Endometrial microvascular endothelial cells (primary cell): ENCODE data around the gene KRT84. TPM values are rescaled to one million over a fixed set of nuclear protein-coding genes. Genes with fewer than 3 reads are reported as not detected.
"Not testable (repeated sequence)": the region's sequence is repeated elsewhere in the genome, so short reads cannot be mapped to it uniquely, and the experiment has no call there.

Experiments
- in situ Hi-C: cut with HindIII; loops from 2 replicates; pipeline ENCODE4 v1.10.0; 2017; ENCODE audit warnings: low sequenced_read_pairs, low pct_unique_long_range_greater_than_20kb; ENCODE audit errors: inconsistent ontology term
- total RNA-seq: library from RNA; depleted of rRNA; stranded (reverse); fragments of >200 nt; gene quantifications from one replicate; pipeline ENCODE4 v1.2.3, GENCODE V29; 2015; ENCODE audit errors: inconsistent ontology term

Gene KRT84
- total RNA-seq, 1 donor from 2014 or later: not detected

DNA sequence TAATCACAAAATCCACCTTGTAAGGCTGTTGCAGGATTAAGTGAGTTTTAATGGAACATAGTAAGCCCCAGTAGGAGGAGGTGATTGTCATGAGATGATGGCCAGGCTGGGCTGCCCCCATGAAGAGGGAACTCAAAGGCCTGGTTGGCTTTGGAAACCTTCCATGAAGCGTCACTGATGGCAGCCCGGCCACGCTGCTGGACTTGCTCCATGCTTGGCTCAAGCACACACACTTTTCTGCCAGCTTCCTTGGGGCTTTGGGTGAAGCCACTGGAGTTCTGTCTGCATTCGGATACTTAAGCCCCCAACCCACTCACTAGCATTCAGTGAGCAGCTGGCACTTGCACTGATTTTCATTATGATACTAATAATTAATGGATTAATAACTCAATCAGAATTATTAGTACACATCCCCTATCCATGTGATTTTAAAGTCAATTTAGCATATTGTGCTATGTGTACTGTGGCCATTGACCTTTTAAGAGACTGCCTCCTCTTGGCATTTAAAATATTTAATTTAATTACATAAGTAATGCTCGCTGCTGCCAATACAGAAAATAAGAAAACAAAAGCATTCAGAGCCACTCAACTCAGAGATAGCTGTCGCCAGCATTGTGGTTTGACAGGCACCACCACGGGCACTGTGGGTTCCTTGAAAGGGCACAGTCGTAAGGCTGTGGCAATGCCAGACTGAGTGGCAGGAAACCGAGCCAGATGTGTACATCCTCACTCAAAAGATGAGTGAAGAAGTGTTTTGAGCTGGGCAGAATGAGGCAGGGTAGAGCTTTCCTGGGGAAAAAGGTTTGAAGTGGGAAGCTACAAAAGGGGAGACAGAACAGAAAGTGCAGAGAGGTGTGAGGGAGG is 34.0 kb downstream of the KRT84 start:
- in situ Hi-C loops: no loop called here

DNA sequence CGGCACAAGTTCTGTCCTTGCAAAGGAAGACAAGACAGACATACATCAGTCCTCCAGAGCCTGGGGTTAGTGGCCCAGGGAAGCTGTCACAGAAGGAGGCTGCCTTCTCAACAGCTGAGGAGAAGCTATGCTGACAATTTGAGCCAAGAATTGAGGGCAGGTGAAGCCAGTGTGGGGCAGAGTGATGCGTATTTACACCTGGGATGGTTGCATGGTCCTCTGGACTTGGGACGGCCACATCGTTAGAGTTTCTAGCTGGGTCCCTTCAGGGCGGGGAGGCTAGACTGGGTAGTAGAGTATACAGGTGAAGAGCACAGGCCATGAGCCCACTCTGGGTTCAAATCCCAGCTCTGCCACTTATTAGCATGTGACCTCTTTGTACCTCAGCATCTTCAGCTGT is 34.7 kb downstream of the KRT84 start:
- in situ Hi-C loops: no loop called here

DNA sequence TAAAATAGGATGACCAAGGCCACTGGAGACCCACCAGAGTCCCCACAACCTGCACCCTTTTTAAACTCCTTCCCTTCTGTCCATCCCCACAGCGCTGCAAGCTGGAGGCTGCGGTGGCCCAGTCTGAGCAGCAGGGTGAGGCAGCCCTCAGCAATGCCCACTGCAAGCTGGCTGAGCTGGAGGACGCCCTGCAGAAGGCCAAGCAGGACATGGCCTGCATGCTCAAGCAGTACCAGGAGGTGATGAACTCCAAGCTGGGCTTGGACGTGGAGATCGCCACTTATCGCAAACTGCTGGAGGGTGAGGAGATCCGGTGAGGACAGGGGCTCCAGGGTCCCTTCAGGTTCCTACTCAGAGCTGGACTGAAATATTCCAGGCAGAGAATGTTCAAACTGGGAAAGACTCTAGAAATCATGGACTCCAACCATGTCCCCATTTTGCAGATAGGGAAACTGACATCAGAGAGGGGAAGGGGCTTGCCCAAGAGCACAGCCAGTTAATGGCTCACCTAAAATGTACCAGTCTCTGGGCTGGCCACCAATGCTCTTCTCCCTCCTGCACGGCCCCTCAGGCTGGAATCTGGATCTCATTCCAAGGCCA is 35.3 kb downstream of the KRT84 start:
- in situ Hi-C loops: no loop called here

DNA sequence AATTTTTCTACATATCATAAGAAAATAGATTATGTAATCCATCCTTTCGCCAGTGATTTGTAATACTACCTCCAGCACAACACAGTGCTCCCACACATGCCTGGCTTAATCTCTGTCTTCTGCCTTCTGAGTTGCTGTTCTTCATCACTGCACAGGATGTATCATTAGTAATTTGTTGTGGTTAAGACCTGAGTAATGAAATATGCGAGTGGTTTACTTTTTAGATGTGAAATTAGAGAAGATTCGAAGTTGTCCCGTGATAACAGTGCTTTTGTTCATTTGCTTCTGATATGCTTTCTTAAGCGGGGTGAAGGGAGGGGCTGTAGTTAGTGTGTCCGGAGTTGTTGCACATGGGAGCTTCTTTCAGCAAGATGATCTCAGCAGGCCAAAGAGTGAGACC is 36.3 kb downstream of the KRT84 start:
- in situ Hi-C loops: no loop called here

DNA sequence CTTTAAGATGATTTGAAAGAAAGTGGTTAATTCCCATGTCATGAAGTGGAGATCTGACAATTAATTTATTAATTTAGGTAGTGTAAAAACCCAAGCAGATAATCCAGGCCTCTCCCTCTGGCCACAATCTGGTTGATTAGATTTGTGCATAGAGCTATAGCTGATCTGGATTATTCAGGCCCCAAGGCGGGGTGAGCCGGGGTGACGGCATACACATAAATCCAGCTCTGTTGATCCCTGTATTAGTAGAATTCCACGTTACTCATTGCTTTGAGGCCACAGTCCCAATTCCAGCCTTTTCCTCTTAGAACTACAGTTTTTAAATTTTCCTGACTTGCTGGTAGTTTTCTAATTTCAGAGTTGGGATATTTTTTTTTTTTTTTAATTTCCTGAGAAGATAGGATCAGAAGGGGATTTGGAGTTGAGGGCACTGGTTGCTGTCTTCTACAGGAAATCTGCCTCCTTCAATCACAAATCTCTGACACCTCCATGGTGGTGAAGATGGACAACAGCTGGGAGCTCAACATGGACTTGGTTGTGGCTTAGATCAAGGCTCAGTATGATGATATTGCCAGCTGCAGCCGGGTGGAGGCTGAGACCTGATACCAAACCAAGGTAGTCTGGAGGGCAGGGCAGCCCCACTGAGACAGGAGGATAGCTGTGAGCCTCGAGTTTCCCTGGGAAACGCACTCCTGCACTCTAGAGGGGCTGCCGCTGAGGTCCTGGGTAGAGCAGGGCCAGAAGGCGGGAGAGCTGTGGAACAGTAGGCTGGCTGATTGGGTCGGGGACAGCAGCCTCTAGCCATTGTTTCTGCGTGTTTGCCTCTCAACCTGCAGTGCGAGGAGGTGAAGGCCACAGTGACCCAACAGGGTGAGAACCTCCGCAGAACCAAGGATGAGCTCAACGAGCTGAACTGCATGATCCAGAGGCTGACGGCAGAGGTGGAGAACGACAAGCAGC is 37.6 kb downstream of the KRT84 start:
- in situ Hi-C loops: no loop called here

DNA sequence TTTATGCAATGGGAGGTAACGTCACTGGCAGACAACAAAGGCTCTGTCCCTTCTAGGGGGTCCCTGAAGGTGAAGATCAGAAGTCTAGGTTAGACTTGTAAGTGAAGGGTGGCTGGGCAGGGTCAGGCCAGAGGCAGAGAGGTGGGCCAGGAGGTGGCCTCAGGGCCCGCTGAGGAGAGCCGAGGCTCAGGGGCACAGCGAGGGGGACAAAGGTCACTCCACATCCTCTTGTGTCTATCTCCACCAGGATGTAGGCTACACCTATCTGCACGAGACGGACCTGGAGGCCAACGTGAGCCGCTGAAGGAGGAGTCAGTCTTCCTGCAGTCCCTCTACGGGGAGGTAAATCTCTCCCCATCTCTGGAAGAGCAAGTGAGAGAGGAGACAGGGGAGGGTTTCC is 38.4 kb downstream of the KRT84 start:
- in situ Hi-C loops: no loop called here

DNA sequence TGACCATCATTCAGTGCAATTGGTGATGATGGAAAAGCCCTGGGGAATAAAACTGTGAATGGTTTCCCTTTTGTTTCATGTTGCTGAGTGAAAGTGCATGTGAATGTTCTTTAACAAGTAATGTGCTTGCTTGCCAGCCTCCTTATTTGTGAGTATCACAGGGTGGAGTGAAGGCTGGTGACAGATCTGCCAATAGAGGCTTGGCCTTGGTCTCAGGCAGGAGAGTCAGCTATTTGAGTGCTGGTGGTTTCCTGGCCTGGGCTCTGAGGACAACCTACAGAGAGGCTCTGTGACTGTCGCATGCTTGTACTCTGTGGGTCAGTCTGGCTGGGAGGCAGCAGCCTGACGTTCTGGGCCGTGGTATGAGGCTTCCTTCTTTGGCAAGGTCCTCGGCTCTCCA is 38.9 kb downstream of the KRT84 start:
- in situ Hi-C loops: no loop called here

DNA sequence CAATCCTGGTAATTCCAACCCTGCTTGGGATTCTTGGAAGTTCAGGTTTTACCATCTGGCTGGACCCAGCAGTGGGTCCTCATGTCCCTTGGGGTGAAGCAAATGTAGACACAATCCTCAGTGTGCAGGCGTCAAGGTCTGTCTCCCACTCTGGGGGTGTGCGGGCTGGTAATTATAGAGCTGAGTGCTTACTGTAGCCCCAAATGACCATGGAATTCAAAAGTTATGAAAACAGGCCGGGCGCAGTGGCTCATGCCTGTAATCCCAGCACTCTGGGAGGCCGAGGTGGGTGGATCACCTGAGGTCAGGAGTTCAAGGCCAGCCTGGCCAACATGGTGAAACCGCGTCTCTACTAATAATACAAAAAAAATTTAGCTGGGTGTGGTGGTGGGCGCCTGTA is 40.4 kb downstream of the KRT84 start:
- in situ Hi-C loops: not testable (repeated sequence)

DNA sequence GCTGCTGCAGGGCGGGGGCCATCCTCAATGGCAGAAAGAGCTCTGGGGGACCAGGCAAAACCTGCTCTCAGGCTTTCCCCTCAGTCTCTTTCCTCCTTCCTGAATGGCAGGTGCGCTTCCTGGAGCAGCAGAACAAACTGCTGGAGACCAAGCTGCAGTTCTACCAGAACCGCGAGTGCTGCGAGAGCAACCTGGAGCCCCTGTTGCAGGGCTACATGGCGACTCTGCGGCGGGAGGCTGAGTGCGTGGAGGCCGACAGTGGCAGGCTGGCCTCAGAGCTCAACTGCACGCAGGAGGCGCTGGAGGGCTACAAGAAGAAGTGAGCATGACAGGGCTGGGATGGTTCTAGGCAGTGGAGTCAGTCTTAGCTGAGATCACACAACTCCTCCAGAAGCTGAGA is 41.3 kb downstream of the KRT84 start:
- in situ Hi-C loops: no loop called here

DNA sequence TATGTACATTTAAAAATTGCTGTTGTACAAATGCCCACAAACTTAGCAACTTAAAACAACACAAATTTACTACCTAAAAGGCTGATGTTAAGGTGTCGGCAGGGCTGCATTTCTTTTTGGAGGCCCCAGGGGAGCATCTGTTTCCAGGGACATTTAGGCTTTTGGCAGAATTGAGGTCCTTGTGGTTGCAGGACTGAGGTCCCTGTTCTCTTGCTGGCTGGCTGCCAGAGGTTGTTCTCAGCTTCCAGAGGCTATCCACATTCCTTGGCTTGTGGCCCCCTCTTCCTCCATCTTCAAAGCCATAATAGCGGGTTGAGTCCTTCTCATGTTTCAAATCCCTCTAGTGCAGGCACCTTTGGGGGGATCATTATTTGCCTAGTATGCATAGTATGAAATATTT is 41.9 kb downstream of the KRT84 start:
- in situ Hi-C loops: no loop called here

DNA sequence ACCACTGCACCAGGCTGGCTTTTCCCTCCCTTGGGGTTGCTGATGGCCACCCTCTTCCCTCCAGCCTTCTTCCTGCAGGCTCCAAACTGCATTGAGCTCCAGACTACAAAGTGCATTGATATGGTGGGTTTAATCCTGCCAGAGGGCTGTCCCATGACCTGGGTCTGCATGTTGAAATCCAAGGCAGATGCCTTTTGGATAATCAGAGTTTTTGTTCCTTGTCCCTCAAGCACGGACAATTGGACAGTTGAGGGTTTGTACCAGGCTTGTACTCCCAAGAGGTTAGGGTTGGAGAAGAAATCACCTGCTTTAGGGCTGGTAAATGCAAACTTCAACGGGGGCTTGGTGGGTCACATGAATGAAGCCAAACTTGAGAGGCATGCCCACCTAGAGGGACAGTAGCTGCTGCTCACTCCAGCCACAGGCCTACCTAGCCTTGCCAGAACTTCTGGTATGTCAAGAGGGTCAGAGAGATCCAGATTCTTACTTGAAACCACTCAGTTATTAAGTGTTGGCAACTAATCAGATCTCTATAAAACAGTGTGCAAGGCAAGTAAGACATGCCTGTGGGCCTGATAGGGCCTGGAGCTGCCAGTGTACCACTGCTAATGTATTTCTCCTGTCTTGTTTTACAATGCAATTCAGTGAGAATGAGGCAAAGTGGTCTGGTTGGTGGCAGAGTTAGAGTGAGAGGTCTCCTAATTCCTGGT is 42.5 kb downstream of the KRT84 start:
- in situ Hi-C loops: no loop called here

DNA sequence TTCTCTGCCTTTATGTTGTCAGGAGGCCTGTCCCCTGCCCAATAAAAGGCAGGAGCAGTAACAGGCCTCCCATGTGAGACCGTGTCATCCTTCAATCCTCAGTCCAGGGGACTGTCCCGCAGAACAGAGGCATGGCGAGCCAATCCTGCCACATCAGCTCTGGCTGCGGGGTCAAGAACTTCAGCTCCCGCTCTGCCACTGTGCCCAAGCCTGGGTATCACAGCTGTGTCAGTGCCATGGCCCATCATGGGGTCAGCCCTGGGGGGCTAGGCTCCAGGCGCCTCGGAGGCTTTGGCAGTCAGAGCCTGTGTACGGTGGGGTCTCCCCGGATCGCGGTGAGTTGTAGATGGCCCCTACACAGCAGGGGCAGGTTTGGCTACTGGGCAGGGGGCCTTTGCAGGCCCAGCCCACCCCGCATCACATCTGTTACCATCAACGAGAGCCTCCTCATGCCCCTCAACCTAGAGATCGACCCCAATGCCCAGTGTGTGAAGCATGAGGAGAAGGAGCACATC is 44.3 kb downstream of the KRT84 start:
- in situ Hi-C loops: no loop called here

DNA sequence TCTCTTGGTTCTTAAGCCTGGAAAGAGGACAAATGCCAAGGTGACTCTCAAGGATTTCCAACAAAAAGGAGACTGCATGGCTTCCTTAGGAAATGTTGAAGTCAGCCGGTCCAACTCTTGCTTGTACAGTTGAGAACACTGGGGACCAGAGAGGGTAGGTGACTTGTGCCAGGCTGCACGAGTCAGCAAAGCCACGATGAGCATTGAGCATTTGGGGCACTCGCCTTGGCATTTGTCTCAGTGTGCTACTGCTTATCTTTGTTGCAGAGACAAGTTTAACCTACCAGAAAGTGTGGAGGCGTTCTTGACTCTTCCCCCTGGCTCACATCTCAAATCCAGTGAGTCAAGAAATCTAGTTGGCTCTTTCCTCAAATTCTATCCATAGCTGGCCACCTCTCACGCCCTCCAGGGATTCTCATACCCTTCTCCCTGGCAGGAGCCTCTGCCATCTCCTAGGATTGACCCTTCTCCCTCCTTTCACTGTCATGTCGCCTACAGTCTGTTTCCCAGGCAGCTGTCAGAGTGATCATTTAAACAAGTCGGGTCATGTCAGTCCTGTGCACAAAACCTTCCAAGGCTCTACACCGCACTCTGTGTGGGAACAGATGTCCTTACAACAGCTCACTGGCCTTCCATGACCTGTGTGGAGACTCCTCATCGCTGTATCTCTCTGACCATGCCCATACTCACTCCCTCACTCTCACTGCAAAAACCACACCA is 47.1 kb downstream of the KRT84 start:
- in situ Hi-C loops: no loop called here

DNA sequence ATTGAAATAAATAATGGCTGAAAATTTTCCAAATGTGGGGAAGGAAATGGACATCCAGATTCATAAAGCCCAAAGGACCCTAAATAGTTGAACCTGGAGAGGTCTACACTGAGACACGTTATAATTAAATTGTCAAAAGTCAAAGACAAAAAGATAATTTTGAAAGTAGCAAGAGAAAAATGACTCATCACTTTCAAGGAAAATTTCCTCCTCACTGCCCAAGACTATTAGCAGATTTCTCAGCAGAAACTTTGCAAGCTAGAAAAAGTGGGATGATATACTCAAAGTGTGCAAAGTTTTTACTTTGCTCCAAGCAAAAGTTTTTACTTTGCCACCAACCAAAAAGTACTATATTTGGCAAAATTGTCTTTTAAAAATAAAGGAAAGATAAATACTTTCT is 48.4 kb downstream of the KRT84 start:
- in situ Hi-C loops: no loop called here

DNA sequence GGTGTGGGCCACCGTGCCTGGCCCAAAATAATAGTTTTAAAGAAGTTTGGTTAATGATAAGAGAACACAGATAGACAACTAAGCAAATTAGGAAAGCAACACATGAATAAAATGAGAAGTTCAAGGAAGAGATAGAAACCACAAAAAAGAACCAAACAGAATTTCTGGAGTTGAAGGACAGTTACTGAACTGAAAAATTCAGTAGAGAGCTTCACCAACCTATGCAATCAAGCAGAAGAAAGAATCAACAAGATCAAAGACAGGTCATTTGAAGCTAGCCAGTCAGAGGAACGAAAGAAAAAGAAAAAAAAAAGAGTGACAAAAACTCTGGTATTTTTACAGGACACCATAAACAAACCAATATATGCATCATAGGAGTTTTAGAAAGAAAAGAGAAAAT is 48.8 kb downstream of the KRT84 start:
- in situ Hi-C loops: no loop called here

DNA sequence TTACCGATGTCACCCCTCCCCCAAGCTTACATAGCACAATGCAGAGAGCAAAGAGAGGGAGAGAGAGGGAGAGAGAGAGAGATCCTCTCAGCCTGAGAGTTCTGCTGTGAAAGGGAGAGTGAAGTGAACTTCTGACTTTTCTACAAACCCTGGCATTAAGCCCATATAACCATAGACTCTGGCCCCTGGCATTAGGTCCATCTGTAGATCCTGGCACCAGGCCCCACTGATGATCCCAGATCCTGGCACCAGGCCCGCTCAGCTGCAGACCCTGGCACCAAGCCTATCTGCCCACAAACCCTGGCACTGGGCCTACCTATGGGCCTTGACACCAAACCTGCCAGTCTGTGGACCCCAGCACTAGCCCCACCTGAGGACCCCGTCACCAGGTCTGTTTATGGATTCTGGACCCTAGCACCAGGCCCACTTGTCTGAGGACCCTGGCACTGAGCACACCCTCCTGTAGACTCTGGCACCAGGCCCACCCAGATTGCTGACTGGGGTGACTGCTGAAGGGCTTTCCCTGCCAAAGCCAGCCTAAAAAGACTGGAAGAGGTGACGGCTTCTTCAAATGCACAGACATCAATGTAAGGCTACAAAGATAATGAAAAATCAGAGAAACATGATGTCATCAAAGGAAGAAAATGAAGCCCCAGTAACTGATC is 49.7 kb downstream of the KRT84 start:
- in situ Hi-C loops: no loop called here

DNA sequence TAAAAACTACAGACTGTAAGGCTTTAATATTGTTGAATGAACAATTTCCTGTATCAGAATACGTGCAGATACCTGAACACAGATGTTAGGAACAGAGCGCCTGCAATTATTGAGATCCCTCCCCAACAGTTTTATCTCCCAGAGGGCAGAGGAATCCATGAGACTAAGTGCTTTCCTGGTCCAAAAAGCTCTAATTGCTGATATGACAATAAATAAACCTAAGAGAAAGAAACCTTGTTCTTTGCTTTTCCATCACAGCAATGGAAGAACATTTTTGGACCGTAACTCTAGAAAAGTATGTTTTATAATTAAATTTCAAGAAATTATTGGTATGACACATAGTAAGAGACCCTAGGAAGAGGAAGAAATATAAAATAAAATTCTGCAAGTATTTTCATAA is 51.3 kb downstream of the KRT84 start:
- in situ Hi-C loops: no loop called here

DNA sequence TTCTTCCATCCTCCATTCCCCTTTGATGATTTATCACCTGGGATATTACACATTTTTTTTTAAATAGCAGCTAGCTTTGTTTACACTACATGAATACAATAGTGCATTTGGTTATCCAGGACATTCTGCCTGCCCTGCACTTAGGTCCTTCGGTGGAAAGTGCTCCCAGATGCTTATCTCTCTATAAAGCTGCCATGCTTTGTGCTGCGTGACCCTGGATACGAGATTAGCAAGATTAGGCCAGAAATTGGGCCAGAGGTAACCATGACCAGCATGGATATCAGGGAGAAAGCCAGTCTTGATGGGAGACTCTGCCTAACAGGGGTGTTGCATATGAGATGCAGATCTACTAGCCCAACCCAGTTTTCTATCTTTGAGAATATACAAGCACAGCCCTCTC is 52.1 kb downstream of the KRT84 start:
- in situ Hi-C loops: no loop called here
